ENCODE results near the gene BDKRB2. TPM values are rescaled to one million over a fixed set of nuclear protein-coding genes. Genes with fewer than 3 reads are reported as not detected.

BDKRB2 gene
- total RNA-seq, 1 donor from 2014 or later = 0.70 TPM

DNA sequence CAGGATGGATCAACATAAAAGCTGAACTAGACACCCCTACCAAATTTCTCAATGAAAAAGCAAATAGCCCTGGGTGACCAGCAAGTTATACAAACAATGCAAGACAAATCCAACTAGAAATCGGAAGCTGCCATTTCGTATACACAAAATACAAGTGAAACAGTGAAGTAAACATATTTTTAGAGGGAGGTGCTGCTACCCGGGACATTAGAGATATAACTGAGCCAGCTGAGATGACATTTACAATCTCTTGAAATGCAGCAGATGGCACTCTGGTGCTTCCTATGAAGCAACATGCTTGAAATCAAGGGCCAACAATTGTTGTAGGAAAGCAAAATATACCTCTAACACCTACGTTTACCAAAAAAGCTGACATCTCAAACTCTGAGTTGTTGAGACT, 76.8 kb downstream of the BDKRB2 start:
- H3K4me1 Mint-ChIP-seq (ENCODE audit: low read depth, unreplicated experiment) = peaks cover 12% of the 10 kb centered on the region

DNA sequence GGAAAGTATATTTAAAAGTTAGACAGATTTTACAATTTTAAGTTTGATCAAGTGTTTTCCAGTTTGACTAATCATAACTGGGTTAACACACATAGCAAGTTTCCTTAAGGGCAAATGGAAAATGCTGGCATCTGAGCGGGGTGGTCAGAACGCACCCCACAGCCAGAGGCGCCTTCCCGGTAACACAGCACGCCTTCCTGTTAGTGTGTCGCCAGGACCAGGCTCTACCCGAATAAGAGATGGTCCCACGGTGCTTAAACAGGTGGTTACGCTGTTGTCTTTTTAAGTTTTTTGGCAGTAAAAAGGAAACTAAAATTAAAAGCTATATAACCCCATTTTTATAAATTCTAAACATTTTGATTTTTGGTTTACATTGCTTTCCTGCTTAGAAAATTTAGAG, 79.4 kb downstream of the BDKRB2 start:
- Histone ChIP-seq H3K79me2 (ENCODE audit: insufficient read depth, low read length) (no peaks in the 10 kb centered on the region), H3K27ac (ENCODE audit: low read depth, low read length) (no peak overlapping the region), H3K9me3 (ENCODE audit: insufficient read depth, low read depth, low read length) (no peaks in the 10 kb centered on the region), H3K36me3 (ENCODE audit: insufficient read depth, low read length) (no peaks in the 10 kb centered on the region), H3K4me2 (ENCODE audit: low read length) (no peak overlapping the region), H2AFZ (ENCODE audit: low read depth, low read length) (no peak overlapping the region), H3K4me3 (ENCODE audit: insufficient read depth, low read depth, low read length) (no peak overlapping the region), H3K4me1 (ENCODE audit: insufficient read depth, low read length) (no peaks in the 10 kb centered on the region), H3K9ac (ENCODE audit: low read length) (no peak overlapping the region), H3K27me3 (ENCODE audit: insufficient read depth, low read length) (no peaks in the 10 kb centered on the region), H4K20me1 (ENCODE audit: insufficient read depth, low read length) (peaks cover 4% of the 10 kb centered on the region)
- DNase-seq (ENCODE audit: low read depth) = no peak
- no peak for FAIRE-seq
- peaks cover 12% of the 10 kb centered on the region for H3K4me1 Mint-ChIP-seq (ENCODE audit: low read depth, unreplicated experiment)
- no peaks in the 10 kb centered on the region for H3K9me3 Mint-ChIP-seq (ENCODE audit: unreplicated experiment)
- TF ChIP-seq, protein P1, sequence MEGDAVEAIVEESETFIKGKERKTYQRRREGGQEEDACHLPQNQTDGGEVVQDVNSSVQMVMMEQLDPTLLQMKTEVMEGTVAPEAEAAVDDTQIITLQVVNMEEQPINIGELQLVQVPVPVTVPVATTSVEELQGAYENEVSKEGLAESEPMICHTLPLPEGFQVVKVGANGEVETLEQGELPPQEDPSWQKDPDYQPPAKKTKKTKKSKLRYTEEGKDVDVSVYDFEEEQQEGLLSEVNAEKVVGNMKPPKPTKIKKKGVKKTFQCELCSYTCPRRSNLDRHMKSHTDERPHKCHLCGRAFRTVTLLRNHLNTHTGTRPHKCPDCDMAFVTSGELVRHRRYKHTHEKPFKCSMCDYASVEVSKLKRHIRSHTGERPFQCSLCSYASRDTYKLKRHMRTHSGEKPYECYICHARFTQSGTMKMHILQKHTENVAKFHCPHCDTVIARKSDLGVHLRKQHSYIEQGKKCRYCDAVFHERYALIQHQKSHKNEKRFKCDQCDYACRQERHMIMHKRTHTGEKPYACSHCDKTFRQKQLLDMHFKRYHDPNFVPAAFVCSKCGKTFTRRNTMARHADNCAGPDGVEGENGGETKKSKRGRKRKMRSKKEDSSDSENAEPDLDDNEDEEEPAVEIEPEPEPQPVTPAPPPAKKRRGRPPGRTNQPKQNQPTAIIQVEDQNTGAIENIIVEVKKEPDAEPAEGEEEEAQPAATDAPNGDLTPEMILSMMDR (IDR thresholded peaks at IDR 0.05; ENCODE audit: insufficient read depth, low read depth, low read length) = no peak
- no peak for TF ChIP-seq EZH2 (IDR thresholded peaks at IDR 0.05; ENCODE audit: insufficient read depth, low read length)
- H3K36me3 Mint-ChIP-seq (ENCODE audit: low read depth, unreplicated experiment) = peaks cover 7% of the 10 kb centered on the region
- no peak overlapping the region for H3K4me3 Mint-ChIP-seq (ENCODE audit: unreplicated experiment)
- no peak overlapping the region for H3K27ac Mint-ChIP-seq (ENCODE audit: unreplicated experiment)
- no peaks in the 10 kb centered on the region for H3K27me3 Mint-ChIP-seq (ENCODE audit: low read depth, unreplicated experiment)

More for the DNA sequence above, 76.8 kb downstream of the BDKRB2 start:
- H3K4me1 ChIP-seq (ENCODE audit: insufficient read depth, low read length) = no peaks in the 10 kb centered on the region
- TF ChIP-seq, protein P1 (IDR thresholded peaks at IDR 0.05; ENCODE audit: insufficient read depth, low read depth, low read length) = no peak
- TF ChIP-seq EZH2 (IDR thresholded peaks at IDR 0.05; ENCODE audit: insufficient read depth, low read length) = no peak
- H4K20me1 ChIP-seq (ENCODE audit: insufficient read depth, low read length) = peaks cover 4% of the 10 kb centered on the region
- no peak overlapping the region for H3K4me3 ChIP-seq (ENCODE audit: insufficient read depth, low read depth, low read length)
- no peaks in the 10 kb centered on the region for H3K27me3 Mint-ChIP-seq (ENCODE audit: low read depth, unreplicated experiment)
- H3K27ac Mint-ChIP-seq (ENCODE audit: unreplicated experiment) = no peak overlapping the region
- no peaks in the 10 kb centered on the region for H3K79me2 ChIP-seq (ENCODE audit: insufficient read depth, low read length)
- no peak overlapping the region for H3K27ac ChIP-seq (ENCODE audit: low read depth, low read length)
- peaks cover 6% of the 10 kb centered on the region for H3K9me3 Mint-ChIP-seq (ENCODE audit: unreplicated experiment)
- H3K4me2 ChIP-seq (ENCODE audit: low read length) = no peak overlapping the region
- H3K4me3 Mint-ChIP-seq (ENCODE audit: unreplicated experiment) = no peak overlapping the region
- DNase-seq (ENCODE audit: low read depth) = no peak
- H3K9me3 ChIP-seq (ENCODE audit: insufficient read depth, low read depth, low read length) = peaks cover 4% of the 10 kb centered on the region
- peaks cover 9% of the 10 kb centered on the region for H3K36me3 Mint-ChIP-seq (ENCODE audit: low read depth, unreplicated experiment)
- no peak for FAIRE-seq
- no peak overlapping the region for H3K9ac ChIP-seq (ENCODE audit: low read length)
- H2AFZ ChIP-seq (ENCODE audit: low read depth, low read length) = no peak overlapping the region
- H3K27me3 ChIP-seq (ENCODE audit: insufficient read depth, low read length) = no peaks in the 10 kb centered on the region
- no peaks in the 10 kb centered on the region for H3K36me3 ChIP-seq (ENCODE audit: insufficient read depth, low read length)

DNA sequence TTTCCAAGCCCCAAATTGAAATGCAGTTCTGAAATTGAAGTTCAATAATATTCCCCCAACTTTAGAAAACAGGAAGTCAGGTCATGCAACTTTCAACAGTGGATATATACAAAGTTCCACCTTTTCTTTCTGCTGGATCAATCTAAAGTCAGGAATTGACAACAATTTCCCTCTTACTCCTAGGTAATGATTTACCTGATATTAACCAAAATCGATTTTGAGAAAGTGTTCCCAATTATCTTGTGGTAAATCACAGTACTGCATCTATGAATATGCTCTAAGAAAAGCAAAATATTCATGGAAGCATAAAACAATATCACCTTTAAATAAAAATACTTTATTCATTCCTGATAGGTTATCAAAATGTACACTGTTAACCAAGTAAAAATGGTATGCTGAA, 79.8 kb downstream of the BDKRB2 start:
- H3K27ac ChIP-seq (ENCODE audit: low read depth, low read length) = no peak overlapping the region

More for the DNA sequence above, 79.8 kb downstream of the BDKRB2 start:
- H2AFZ ChIP-seq (ENCODE audit: low read depth, low read length) = no peak overlapping the region
- H3K4me1 Mint-ChIP-seq (ENCODE audit: low read depth, unreplicated experiment) = peaks cover 9% of the 10 kb centered on the region
- H3K79me2 ChIP-seq (ENCODE audit: insufficient read depth, low read length) = no peaks in the 10 kb centered on the region
- no peaks in the 10 kb centered on the region for H3K4me1 ChIP-seq (ENCODE audit: insufficient read depth, low read length)
- TF ChIP-seq, protein P1 (IDR thresholded peaks at IDR 0.05; ENCODE audit: insufficient read depth, low read depth, low read length) = no peak
- TF ChIP-seq EZH2 (IDR thresholded peaks at IDR 0.05; ENCODE audit: insufficient read depth, low read length) = no peak
- no peaks in the 10 kb centered on the region for H3K27me3 ChIP-seq (ENCODE audit: insufficient read depth, low read length)
- no peaks in the 10 kb centered on the region for H3K9me3 ChIP-seq (ENCODE audit: insufficient read depth, low read depth, low read length)
- FAIRE-seq (no peak), DNase-seq (ENCODE audit: low read depth) (no peak)
- peaks cover 4% of the 10 kb centered on the region for H4K20me1 ChIP-seq (ENCODE audit: insufficient read depth, low read length)
- H3K27me3 Mint-ChIP-seq (ENCODE audit: low read depth, unreplicated experiment) = no peaks in the 10 kb centered on the region
- no peak overlapping the region for H3K4me2 ChIP-seq (ENCODE audit: low read length)
- no peak overlapping the region for H3K9ac ChIP-seq (ENCODE audit: low read length)
- no peak overlapping the region for H3K4me3 Mint-ChIP-seq (ENCODE audit: unreplicated experiment)
- H3K36me3 Mint-ChIP-seq (ENCODE audit: low read depth, unreplicated experiment) = peaks cover 11% of the 10 kb centered on the region
- H3K27ac Mint-ChIP-seq (ENCODE audit: unreplicated experiment) = no peak overlapping the region
- H3K36me3 ChIP-seq (ENCODE audit: insufficient read depth, low read length) = no peaks in the 10 kb centered on the region
- H3K9me3 Mint-ChIP-seq (ENCODE audit: unreplicated experiment) = no peaks in the 10 kb centered on the region
- H3K4me3 ChIP-seq (ENCODE audit: insufficient read depth, low read depth, low read length) = no peak overlapping the region

Data from astrocyte (in vitro differentiated cells and primary cell).